GM18502 (cell line): ENCODE results near the gene XKR7.
"Not testable (repeated sequence)": the region's sequence is repeated elsewhere in the genome, so short reads cannot be mapped to it uniquely, and the experiment has no call there.

Experiments used
- ATAC-seq: cut with Tn5 transposase; IDR thresholded peaks from one replicate; pipeline ENCODE4 v1.9.1; 2021; ENCODE audit warnings: mild to moderate bottlenecking; ENCODE audit not compliant: unreplicated experiment, poor library complexity

XKR7 gene

GRCh38 chr20:32007787-32008616 lies 40.1 kb downstream of the XKR7 start:
- no peak for ATAC-seq

GRCh38 chr20:32009564-32009963 lies 41.6 kb downstream of the XKR7 start:
- no peak for ATAC-seq

GRCh38 chr20:32010101-32010500 lies 42.1 kb downstream of the XKR7 start, which contains the start of gene CCM2L:
CCM2L (plus strand) TSS chr20:32010438; CDS start chr20:32010455, 17 bp downstream.
- ATAC-seq: no peak

GRCh38 chr20:32010666-32011065 lies 42.7 kb downstream of the XKR7 start:
- no peak for ATAC-seq

- no peak for ATAC-seq
Measured at GRCh38 chr20:32012159-32012688, 44.3 kb downstream of the XKR7 start.

GRCh38 chr20:32013326-32013725 lies 45.4 kb downstream of the XKR7 start:
- no peak for ATAC-seq

GRCh38 chr20:32017711-32018251 lies 49.8 kb downstream of the XKR7 start:
- no peak for ATAC-seq

GRCh38 chr20:32018269-32019155 lies 50.6 kb downstream of the XKR7 start:
- ATAC-seq: no peak

GRCh38 chr20:32019156-32019510 lies 51.2 kb downstream of the XKR7 start:
- ATAC-seq: no peak

GRCh38 chr20:32019563-32020463 lies 51.9 kb downstream of the XKR7 start:
- ATAC-seq: no peak

- ATAC-seq: no peak
Measured at GRCh38 chr20:32021091-32021490, 53.1 kb downstream of the XKR7 start.

- ATAC-seq: no peak
Measured at GRCh38 chr20:32024683-32025295, 56.8 kb downstream of the XKR7 start.

- no peak for ATAC-seq
Measured at GRCh38 chr20:32027643-32028042, 59.7 kb downstream of the XKR7 start.

- ATAC-seq: no peak
Measured at GRCh38 chr20:32028647-32029372, 60.9 kb downstream of the XKR7 start.

GRCh38 chr20:32029561-32029960 lies 61.6 kb downstream of the XKR7 start:
- no peak for ATAC-seq

- no peak for ATAC-seq
Measured at GRCh38 chr20:32031007-32031958, 63.3 kb downstream of the XKR7 start.

- ATAC-seq: no peak
Measured at GRCh38 chr20:32033316-32033715, 65.4 kb downstream of the XKR7 start.

GRCh38 chr20:32033721-32034120 lies 65.8 kb downstream of the XKR7 start:
- not testable (repeated sequence) for ATAC-seq
